H1 (cell line): Measurements from ENCODE around the gene PIERCE2.

Experiments used
- CHD2 ChIP-seq: IDR thresholded peaks from 2 replicates; pipeline ENCODE4 v1.6.1; 2012; ENCODE audit warnings: low read length, improper control_type of control experiment
- CTCF ChIP-seq, 3 experiments: IDR thresholded peaks; 1 replicate in 2 of 3; 2 replicates in 1 of 3; pipeline versions ENCODE4 v1.5.1 to v1.6.1; 2011; ENCODE audit warnings: low read length in 3 of 3, mild to moderate bottlenecking in 3 of 3, inconsistent platforms in 2 of 3, low read depth in 1 of 3, moderate library complexity in 1 of 3; ENCODE audit not compliant: insufficient read depth in 1 of 3; ENCODE audit errors: control extremely low read depth in 1 of 3
- EGR1 ChIP-seq: IDR thresholded peaks from 2 replicates; pipeline ENCODE4 v1.6.1; 2011; ENCODE audit warnings: low read depth, low read length, borderline replicate concordance
- FOSL1 ChIP-seq: IDR thresholded peaks from 2 replicates; pipeline ENCODE4 v1.6.1; 2011; ENCODE audit warnings: mild to moderate bottlenecking, low read depth, low read length, moderate library complexity; ENCODE audit not compliant: insufficient read depth
- SUZ12 ChIP-seq: fragments of 200-600 bp; sonication (generic); IDR thresholded peaks from 2 replicates; pipeline ENCODE4 v1.6.1; 2012; ENCODE audit warnings: mild to moderate bottlenecking, inconsistent platforms, low read length, moderate library complexity, mixed read lengths

- TF ChIP-seq FOSL1 (no peak), EGR1 (no peak), SUZ12 (no peak), CHD2 (no peak), CTCF (IDR thresholded peaks at IDR 0.05; ENCODE audit: control extremely low read depth in 1 of 3, insufficient read depth in 1 of 3, low read depth in 1 of 3, low read length in 3 of 3) (no peak)
Measured at GRCh38 chr15:55394694-55395093, 13.6 kb upstream of the PIERCE2 start.
